Mesenchymal stem cell (in vitro differentiated cells and primary cell): ENCODE data around the gene INVS.
A peak's percentile ranks its signal among the peaks of the same experiment; 100 is the strongest.

Experiments used
- DNase-seq: peaks from one replicate; pipeline ENCODE4 v3.0.0-alpha.2; 2013
- H2AFZ ChIP-seq: one replicate; pipeline ENCODE4 v1.6.1; 2013; ENCODE audit warnings: low read depth, mild to moderate bottlenecking, control low read depth, inconsistent platforms, low read length, moderate library complexity
- H2AK5ac ChIP-seq: 2 replicates; pipeline ENCODE4 v1.6.1; 2013; ENCODE audit warnings: low read length, moderate library complexity, mild to moderate bottlenecking, inconsistent platforms; ENCODE audit not compliant: severe bottlenecking
- H2BK120ac ChIP-seq: one replicate; pipeline ENCODE4 v1.6.1; 2013; ENCODE audit warnings: low read depth, mild to moderate bottlenecking, inconsistent platforms, low read length, moderate library complexity
- H2BK12ac ChIP-seq, 2 experiments: one replicate each; pipeline ENCODE4 v1.6.1; 2013; ENCODE audit warnings: inconsistent platforms in 2 of 2, low read length in 2 of 2, mild to moderate bottlenecking in 2 of 2, moderate library complexity in 2 of 2, control low read depth in 1 of 2
- H2BK15ac ChIP-seq: one replicate; pipeline ENCODE4 v1.6.1; 2013; ENCODE audit warnings: mild to moderate bottlenecking, low read depth, inconsistent platforms; ENCODE audit not compliant: poor library complexity, severe bottlenecking
- H2BK5ac ChIP-seq: 2 replicates; pipeline ENCODE4 v1.6.1; 2013; ENCODE audit warnings: low read depth, mild to moderate bottlenecking, low read length, control low read depth, inconsistent platforms; ENCODE audit not compliant: poor library complexity, severe bottlenecking
- H3K14ac ChIP-seq, 2 experiments: one replicate each; pipeline ENCODE4 v1.6.1; 2013; ENCODE audit warnings: inconsistent platforms in 2 of 2, low read length in 2 of 2, control low read depth in 1 of 2, mild to moderate bottlenecking in 1 of 2, moderate library complexity in 1 of 2
- H3K18ac ChIP-seq, 2 experiments: one replicate each; pipeline ENCODE4 v1.6.1; 2013; ENCODE audit warnings: inconsistent platforms in 2 of 2, low read length in 2 of 2, control low read depth in 1 of 2, low read depth in 1 of 2, mild to moderate bottlenecking in 1 of 2
- H3K23ac ChIP-seq, 2 experiments: one replicate each; pipeline ENCODE4 v1.6.1; 2013; ENCODE audit warnings: inconsistent platforms in 2 of 2, low read length in 2 of 2, mild to moderate bottlenecking in 2 of 2, moderate library complexity in 2 of 2, control low read depth in 1 of 2
- H3K27ac ChIP-seq: 2 replicates; pipeline ENCODE4 v1.5.1; 2013; ENCODE audit warnings: mild to moderate bottlenecking, moderate library complexity, low read length, control low read depth, inconsistent platforms; ENCODE audit not compliant: poor library complexity, severe bottlenecking
- H3K27me3 ChIP-seq, 2 experiments: 2 replicates each; pipeline versions ENCODE4 v1.6.1 to v1.7.0; 2013; ENCODE audit warnings: low read length in 2 of 2, mild to moderate bottlenecking in 2 of 2, moderate library complexity in 2 of 2, control low read depth in 1 of 2, inconsistent platforms in 1 of 2; ENCODE audit not compliant: control insufficient read depth in 1 of 2, insufficient read depth in 1 of 2
- H3K36me3 ChIP-seq, 2 experiments: 2 replicates each; pipeline versions ENCODE4 v1.6.1 to v1.7.0; 2013; ENCODE audit warnings: low read length in 2 of 2, control low read depth in 1 of 2, inconsistent platforms in 1 of 2, low read depth in 1 of 2, mild to moderate bottlenecking in 1 of 2; ENCODE audit not compliant: insufficient read depth in 2 of 2, control insufficient read depth in 1 of 2
- H3K4ac ChIP-seq, 2 experiments: one replicate each; pipeline ENCODE4 v1.6.1; 2013; ENCODE audit warnings: inconsistent platforms in 2 of 2, low read length in 2 of 2, mild to moderate bottlenecking in 2 of 2, moderate library complexity in 2 of 2, control low read depth in 1 of 2, low read depth in 1 of 2
- H3K4me1 ChIP-seq: 2 replicates; pipeline ENCODE4 v1.6.1; 2013; ENCODE audit warnings: low read depth, low read length, control low read depth; ENCODE audit not compliant: control insufficient read depth, insufficient read depth
- H3K4me2 ChIP-seq: 2 replicates; pipeline ENCODE4 v1.6.1; 2013; ENCODE audit warnings: low read length, mild to moderate bottlenecking, inconsistent platforms; ENCODE audit not compliant: poor library complexity, severe bottlenecking
- H3K4me3 ChIP-seq, 2 experiments: 2 replicates each; pipeline versions ENCODE4 v1.5.1 to v1.7.0; 2013; ENCODE audit warnings: low read length in 2 of 2, mild to moderate bottlenecking in 2 of 2, control low read depth in 1 of 2, low read depth in 1 of 2; ENCODE audit not compliant: insufficient read depth in 1 of 2
- H3K79me1 ChIP-seq: replicated peaks from 2 replicates; pipeline ENCODE4 v1.6.1; 2013; ENCODE audit warnings: mild to moderate bottlenecking, control low read depth, low read length, inconsistent platforms; ENCODE audit not compliant: poor library complexity, severe bottlenecking
- H3K9ac ChIP-seq: 2 replicates; pipeline ENCODE4 v1.7.0; 2013; ENCODE audit warnings: mild to moderate bottlenecking, low read length, moderate library complexity
- H3K9me3 ChIP-seq: 2 replicates; pipeline ENCODE4 v1.7.0; 2013; ENCODE audit warnings: mild to moderate bottlenecking, low read length; ENCODE audit not compliant: control insufficient read depth
- H4K8ac ChIP-seq: one replicate; pipeline ENCODE4 v1.6.1; 2013; ENCODE audit warnings: inconsistent platforms, mild to moderate bottlenecking, low read length, moderate library complexity
- H4K91ac ChIP-seq: one replicate; pipeline ENCODE4 v1.6.1; 2013; ENCODE audit warnings: mild to moderate bottlenecking, low read length, inconsistent platforms
- WGBS: methylation state at CpG from one replicate; pipeline ENCODE4 v1.1.7; 2013; ENCODE audit warnings: mixed read lengths; 5-methylcytosine and 5-hydroxymethylcytosine counted together

Gene INVS

DNA sequence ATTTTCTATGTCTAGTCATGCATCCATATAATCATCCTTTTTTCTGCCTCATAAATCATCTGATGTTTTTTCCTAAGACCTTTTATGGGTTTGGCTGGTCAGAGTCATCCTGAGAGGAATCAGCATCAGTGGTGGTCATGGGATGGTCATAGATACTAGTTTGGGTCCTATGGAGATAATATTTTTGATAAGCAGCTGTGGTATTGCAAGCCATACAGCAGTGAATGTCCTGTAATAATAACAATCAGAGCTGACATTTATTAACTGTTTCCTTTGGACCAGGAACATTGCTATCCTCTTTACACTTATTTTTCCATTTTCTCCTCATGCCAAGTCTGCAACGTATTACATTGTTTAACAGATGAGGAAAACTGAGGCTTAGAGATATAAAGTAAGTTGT lies 170.6 kb downstream of the INVS start:
- Histone ChIP-seq H2BK120ac (no peak overlapping the region), H3K23ac (no peak overlapping the region), H2AFZ (no peak overlapping the region), H2BK5ac (no peak overlapping the region), H3K9me3 (no peaks in the 10 kb centered on the region), H3K27ac (no peak overlapping the region), H3K14ac (no peak overlapping the region), H3K36me3 (peaks cover 8 to 35% of the 10 kb centered on the region in 2 experiments), H2AK5ac (no peak overlapping the region), H3K4me1 (no peaks in the 10 kb centered on the region), H4K91ac (no peak overlapping the region), H3K4me2 (no peak overlapping the region), H3K9ac (no peak overlapping the region), H4K8ac (no peak overlapping the region), H3K27me3 (no peaks in the 10 kb centered on the region), H3K4me3 (no peak overlapping the region), H2BK15ac (no peak overlapping the region), H2BK12ac (no peak overlapping the region), H3K4ac (no peak overlapping the region), H3K18ac (no peak overlapping the region), H3K79me1 (no peaks in the 10 kb centered on the region)
- no peak for DNase-seq
- WGBS: 100% methylated on average over 1 of the region's 1 CpG

DNA sequence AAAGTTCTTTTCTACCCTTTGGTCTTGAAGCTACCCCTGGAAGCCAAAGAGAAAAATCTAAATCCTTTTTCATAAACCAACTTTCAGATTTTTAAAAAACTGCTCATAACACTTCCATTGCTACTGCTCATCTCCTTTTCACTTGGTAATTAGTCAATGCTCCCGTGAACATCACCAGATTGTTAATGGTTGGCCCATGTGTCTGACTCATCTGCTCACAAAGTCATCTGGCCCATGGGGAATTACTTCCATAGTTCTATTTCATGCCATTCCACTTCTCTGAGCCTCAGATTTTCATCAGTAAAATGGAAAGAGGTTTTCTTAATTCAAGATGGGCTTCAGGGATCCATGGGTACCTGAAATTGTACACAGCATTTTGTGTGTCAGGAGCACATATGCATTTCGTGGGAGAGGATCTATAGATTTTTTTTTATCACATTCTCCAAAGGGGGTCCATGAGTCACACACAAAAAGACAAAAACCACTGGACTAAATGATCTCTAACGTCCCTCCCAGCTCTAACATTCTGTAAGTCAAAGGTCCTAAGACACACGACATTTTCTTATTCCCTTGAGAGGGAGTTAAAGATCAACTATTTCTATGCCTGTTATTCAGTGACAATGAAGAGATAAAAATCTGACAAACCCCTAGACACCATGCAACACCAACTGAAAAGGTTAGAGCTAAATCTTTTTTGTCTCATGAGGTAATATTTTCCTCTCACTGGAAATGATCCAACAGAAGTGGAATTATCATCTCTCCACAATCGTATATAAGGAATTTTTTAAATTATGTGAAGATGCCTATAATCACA lies 178.3 kb downstream of the INVS start:
- H4K91ac ChIP-seq: no peak overlapping the region
- H3K9me3 ChIP-seq: no peaks in the 10 kb centered on the region
- peaks cover 5 to 17% of the 10 kb centered on the region in 2 experiments for H3K36me3 ChIP-seq
- 48% methylated on average over 2 of the region's 5 CpGs for WGBS
- H3K79me1 ChIP-seq: peaks cover 3% of the 10 kb centered on the region
- no peak overlapping the region for H2AFZ ChIP-seq
- H2BK15ac ChIP-seq: no peak overlapping the region
- H2AK5ac ChIP-seq: no peak overlapping the region
- H2BK12ac ChIP-seq: no peak overlapping the region
- H4K8ac ChIP-seq: no peak overlapping the region
- no peak overlapping the region for H2BK5ac ChIP-seq
- H2BK120ac ChIP-seq: no peak overlapping the region
- peak; percentile 69 for DNase-seq
- no peak overlapping the region for H3K4ac ChIP-seq
- H3K23ac ChIP-seq: no peak overlapping the region
- peak overlapping the region; percentile 34 for H3K9ac ChIP-seq
- H3K4me2 ChIP-seq: peak overlapping the region; percentile 1
- no peak overlapping the region for H3K18ac ChIP-seq
- no peaks in the 10 kb centered on the region for H3K27me3 ChIP-seq
- H3K14ac ChIP-seq: no peak overlapping the region
- peak overlapping the region in 1 of 2 experiments; percentile 34 for H3K4me3 ChIP-seq
- H3K27ac ChIP-seq: peak overlapping the region; percentile 67
- no peaks in the 10 kb centered on the region for H3K4me1 ChIP-seq

DNA sequence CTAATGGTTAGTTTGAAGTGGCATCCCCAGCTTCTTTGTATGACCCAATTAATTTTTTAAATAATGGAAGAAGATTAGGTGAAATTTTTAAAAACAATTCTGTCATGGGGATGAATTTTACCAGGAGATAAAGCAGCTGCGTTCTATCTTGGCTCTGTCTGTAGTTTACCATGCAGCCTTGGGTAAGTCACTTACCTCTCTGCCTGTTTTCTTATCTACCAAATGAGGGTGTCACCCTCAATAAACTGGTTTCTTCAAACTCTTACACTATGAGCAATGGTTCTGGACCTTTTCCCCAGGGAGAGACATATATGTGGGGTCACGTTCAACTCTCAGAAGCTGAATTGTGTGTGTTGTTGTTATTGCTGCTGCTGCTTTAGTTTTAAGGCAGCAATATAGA lies 182.0 kb downstream of the INVS start:
- Histone ChIP-seq H3K4ac (no peak overlapping the region), H4K8ac (no peak overlapping the region), H3K27ac (no peak overlapping the region), H2BK12ac (no peak overlapping the region), H3K4me3 (no peak overlapping the region), H2BK15ac (no peak overlapping the region), H3K27me3 (no peaks in the 10 kb centered on the region), H3K23ac (no peak overlapping the region), H3K4me1 (no peaks in the 10 kb centered on the region), H3K36me3 (peaks cover 7 to 28% of the 10 kb centered on the region in 2 experiments), H2BK5ac (no peak overlapping the region), H3K4me2 (no peak overlapping the region), H3K9ac (no peak overlapping the region), H3K9me3 (peaks cover 21% of the 10 kb centered on the region), H2BK120ac (no peak overlapping the region), H3K18ac (no peak overlapping the region), H3K14ac (no peak overlapping the region), H3K79me1 (peaks cover 3% of the 10 kb centered on the region), H4K91ac (no peak overlapping the region), H2AFZ (no peak overlapping the region), H2AK5ac (no peak overlapping the region)
- WGBS: 100% methylated on average over 1 of the region's 2 CpGs
- DNase-seq: no peak

DNA sequence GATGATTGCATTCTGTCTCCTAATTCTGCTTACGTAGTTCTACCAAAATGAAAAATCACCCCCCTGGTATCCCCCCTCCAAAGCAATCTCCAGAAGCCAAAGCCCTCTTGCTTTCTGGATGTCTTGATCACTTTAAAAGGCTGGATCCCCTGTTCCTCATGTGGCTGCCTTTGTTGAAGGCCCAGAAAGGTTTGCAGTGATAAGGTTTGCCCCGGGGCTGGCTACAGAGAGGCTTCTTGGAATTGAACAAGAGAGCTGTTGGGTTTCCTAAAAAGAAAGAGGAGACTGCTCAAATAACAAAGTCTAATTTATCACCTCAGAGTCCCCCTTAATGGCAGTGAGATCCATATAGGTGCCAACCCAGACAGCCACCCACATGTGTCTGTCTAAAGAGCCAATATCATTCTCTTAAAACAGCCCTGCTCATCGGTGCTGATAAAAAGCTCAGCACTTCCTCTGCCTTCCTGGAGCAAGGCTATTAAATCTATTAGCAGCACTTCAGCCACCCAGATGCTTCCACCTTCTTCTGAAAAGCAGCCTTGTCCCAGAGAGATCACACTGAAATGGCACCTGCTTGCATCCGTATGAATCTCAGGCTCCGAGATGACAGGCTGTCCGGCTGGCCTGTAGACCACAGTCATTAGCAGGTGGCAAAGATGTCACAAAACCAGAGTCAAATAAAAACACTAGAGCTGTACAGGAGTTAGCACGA lies 182.8 kb downstream of the INVS start:
- 95% methylated on average over 7 of the region's 7 CpGs for WGBS

More for the DNA sequence above, 182.8 kb downstream of the INVS start:
- H3K14ac ChIP-seq: no peak overlapping the region
- no peak overlapping the region for H2AFZ ChIP-seq
- no peak overlapping the region for H3K23ac ChIP-seq
- H3K9ac ChIP-seq: no peak overlapping the region
- H3K4me3 ChIP-seq: no peak overlapping the region
- no peak overlapping the region for H3K18ac ChIP-seq
- no peak overlapping the region for H2BK12ac ChIP-seq
- H3K4me1 ChIP-seq: no peaks in the 10 kb centered on the region
- no peak overlapping the region for H4K8ac ChIP-seq
- no peak overlapping the region for H3K4me2 ChIP-seq
- H2BK15ac ChIP-seq: no peak overlapping the region
- no peak overlapping the region for H3K4ac ChIP-seq
- H3K79me1 ChIP-seq: peaks cover 3% of the 10 kb centered on the region
- H4K91ac ChIP-seq: no peak overlapping the region
- peaks cover 27% of the 10 kb centered on the region for H3K9me3 ChIP-seq
- no peak overlapping the region for H2AK5ac ChIP-seq
- H2BK5ac ChIP-seq: no peak overlapping the region
- DNase-seq: no peak
- no peak overlapping the region for H3K27ac ChIP-seq
- no peak overlapping the region for H2BK120ac ChIP-seq
- H3K27me3 ChIP-seq: no peaks in the 10 kb centered on the region
- H3K36me3 ChIP-seq: peaks cover 7 to 34% of the 10 kb centered on the region in 2 experiments
